Smooth muscle cell (in vitro differentiated cells): ENCODE results near the gene HMGN2. TPM values are rescaled to one million over a fixed set of nuclear protein-coding genes. Genes with fewer than 3 reads are reported as not detected.

Experiments used
- DNase-seq: peaks from one replicate; lab custom pipeline; 2025; ENCODE audit not compliant: unreplicated experiment; lab: John Stamatoyannopoulos, UW
- H2AFZ ChIP-seq: fragments of 200-600 bp; sonication (generic); 2 replicates; pipeline ENCODE4 v1.6.0; 2016; ENCODE audit warnings: antibody characterized with exemption, low read depth, mild to moderate bottlenecking
- H3F3A ChIP-seq: fragments of 200-600 bp; sonication (generic); 2 replicates; pipeline ENCODE4 v1.6.0; 2017; ENCODE audit warnings: antibody characterized with exemption, low read depth
- H3K27ac ChIP-seq: fragments of 200-600 bp; sonication (generic); 2 replicates; pipeline ENCODE4 v1.5.1; 2016; ENCODE audit warnings: low read depth, mild to moderate bottlenecking
- H3K27me3 ChIP-seq: fragments of 200-600 bp; sonication (generic); 2 replicates; pipeline ENCODE4 v1.6.1; 2016; ENCODE audit warnings: low read depth, mild to moderate bottlenecking
- H3K36me3 ChIP-seq: fragments of 200-600 bp; sonication (generic); 2 replicates; pipeline ENCODE4 v1.5.1; 2016; ENCODE audit warnings: low read depth
- H3K4me1 ChIP-seq: fragments of 200-600 bp; sonication (generic); 2 replicates; pipeline ENCODE4 v1.5.1; 2016; ENCODE audit warnings: low read depth
- H3K4me2 ChIP-seq: fragments of 200-600 bp; sonication (generic); 2 replicates; pipeline ENCODE4 v1.6.0; 2016; ENCODE audit warnings: mild to moderate bottlenecking
- H3K4me3 ChIP-seq: fragments of 200-600 bp; sonication (generic); 2 replicates; pipeline ENCODE4 v1.5.1; 2016; ENCODE audit warnings: mild to moderate bottlenecking
- H3K79me2 ChIP-seq: fragments of 200-600 bp; sonication (generic); 2 replicates; pipeline ENCODE4 v1.6.0; 2016; ENCODE audit warnings: low read depth, mild to moderate bottlenecking
- H3K9ac ChIP-seq: fragments of 200-600 bp; sonication (generic); 2 replicates; pipeline ENCODE4 v1.6.0; 2016; ENCODE audit warnings: low read depth
- H3K9me3 ChIP-seq: fragments of 200-600 bp; sonication (generic); replicated peaks from 2 replicates; pipeline ENCODE4 v1.5.1; 2016; ENCODE audit warnings: low read depth
- H4K20me1 ChIP-seq: fragments of 200-600 bp; sonication (generic); 2 replicates; pipeline ENCODE4 v1.6.0; 2016; ENCODE audit warnings: low read depth
- WGBS: methylation state at CpG from one replicate; pipeline ENCODE4 v1.1.7; 2016; ENCODE audit warnings: low lambda C conversion rate; 5-methylcytosine and 5-hydroxymethylcytosine counted together
- polyA plus RNA-seq: library from polyadenylated mRNA; unstranded; fragments of >200 nt; fragmentation: Nextera tagmentation; extraction: Ambion mirVana; gene quantifications from 2 replicates; pipeline ENCODE4 v1.2.1, GENCODE V29; 2016
- total RNA-seq: library from RNA; depleted of rRNA; stranded (reverse); fragments of >200 nt; gene quantifications from 2 replicates; pipeline ENCODE4 v1.2.3, GENCODE V29; 2014
- TF ChIP-seq, protein P1 (sequence below): fragments of 200-600 bp; sonication (generic); IDR thresholded peaks from 2 replicates; pipeline ENCODE4 v1.5.1; 2017; ENCODE audit warnings: borderline replicate concordance, mild to moderate bottlenecking, antibody characterized with exemption; ENCODE audit not compliant: insufficient read depth, poor library complexity, severe bottlenecking

Gene HMGN2
- total and polyA plus RNA-seq, 2 experiments from 2014 or later = 170 to 448 TPM

DNA sequence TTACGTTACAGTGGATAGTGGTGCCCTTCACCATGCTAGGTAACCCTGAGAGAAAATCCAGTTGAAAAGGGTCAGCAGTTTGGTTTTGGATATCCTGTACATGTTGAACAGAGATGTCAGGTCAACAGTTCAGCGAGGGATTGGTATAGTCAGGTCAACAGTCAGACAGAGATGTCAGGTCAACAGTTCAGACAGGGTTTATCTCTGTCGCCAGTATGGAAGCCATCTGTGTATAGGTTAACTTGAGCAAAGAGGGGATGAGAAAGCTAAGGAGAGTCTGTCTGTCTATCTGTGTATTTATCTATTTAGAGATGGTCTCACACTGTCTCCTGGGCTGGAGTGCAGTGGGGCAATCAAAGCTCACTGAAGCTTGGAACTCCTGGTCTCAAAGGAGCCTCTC, 22.4 kb upstream of the HMGN2 start:
- 98% methylated on average over 3 of the region's 3 CpGs for WGBS

DNA sequence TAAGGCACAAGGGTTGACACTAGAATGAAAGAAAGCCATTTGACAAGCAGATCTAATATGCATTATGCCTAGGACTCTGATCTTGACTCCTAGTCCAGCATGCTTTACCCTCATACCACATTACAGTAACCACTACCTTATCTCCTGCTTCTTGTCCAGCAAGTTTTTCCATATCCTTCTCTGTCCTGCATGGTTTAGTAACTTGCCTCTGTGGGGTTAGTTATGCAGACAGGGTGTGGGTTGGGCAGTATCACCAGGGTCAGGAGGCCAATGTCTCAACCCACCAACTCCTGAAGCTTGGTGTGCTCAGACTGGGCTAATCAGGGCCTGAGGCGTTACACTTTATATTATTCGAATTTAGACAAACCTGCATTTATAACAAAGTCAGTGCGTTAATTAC, 21.3 kb upstream of the HMGN2 start:
- Histone ChIP-seq H3K79me2 (no peaks in the 10 kb centered on the region), H3F3A (no peaks in the 10 kb centered on the region), H3K4me2 (no peak overlapping the region), H3K4me1 (no peaks in the 10 kb centered on the region), H3K36me3 (peaks cover 17% of the 10 kb centered on the region), H3K9me3 (no peaks in the 10 kb centered on the region), H3K9ac (no peak overlapping the region), H4K20me1 (peaks cover 11% of the 10 kb centered on the region), H3K4me3 (no peak overlapping the region), H3K27me3 (no peaks in the 10 kb centered on the region), H3K27ac (no peak overlapping the region), H2AFZ (no peak overlapping the region)
- DNase-seq = no peak
- TF ChIP-seq, protein P1, sequence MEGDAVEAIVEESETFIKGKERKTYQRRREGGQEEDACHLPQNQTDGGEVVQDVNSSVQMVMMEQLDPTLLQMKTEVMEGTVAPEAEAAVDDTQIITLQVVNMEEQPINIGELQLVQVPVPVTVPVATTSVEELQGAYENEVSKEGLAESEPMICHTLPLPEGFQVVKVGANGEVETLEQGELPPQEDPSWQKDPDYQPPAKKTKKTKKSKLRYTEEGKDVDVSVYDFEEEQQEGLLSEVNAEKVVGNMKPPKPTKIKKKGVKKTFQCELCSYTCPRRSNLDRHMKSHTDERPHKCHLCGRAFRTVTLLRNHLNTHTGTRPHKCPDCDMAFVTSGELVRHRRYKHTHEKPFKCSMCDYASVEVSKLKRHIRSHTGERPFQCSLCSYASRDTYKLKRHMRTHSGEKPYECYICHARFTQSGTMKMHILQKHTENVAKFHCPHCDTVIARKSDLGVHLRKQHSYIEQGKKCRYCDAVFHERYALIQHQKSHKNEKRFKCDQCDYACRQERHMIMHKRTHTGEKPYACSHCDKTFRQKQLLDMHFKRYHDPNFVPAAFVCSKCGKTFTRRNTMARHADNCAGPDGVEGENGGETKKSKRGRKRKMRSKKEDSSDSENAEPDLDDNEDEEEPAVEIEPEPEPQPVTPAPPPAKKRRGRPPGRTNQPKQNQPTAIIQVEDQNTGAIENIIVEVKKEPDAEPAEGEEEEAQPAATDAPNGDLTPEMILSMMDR = no peak
- 91% methylated on average over 3 of the region's 3 CpGs for WGBS

More for the DNA sequence above, 22.4 kb upstream of the HMGN2 start:
- Histone ChIP-seq H3K4me3 (no peak overlapping the region), H3K4me2 (no peak overlapping the region), H3F3A (no peaks in the 10 kb centered on the region), H3K79me2 (no peaks in the 10 kb centered on the region), H3K9me3 (no peaks in the 10 kb centered on the region), H2AFZ (no peak overlapping the region), H3K27me3 (no peaks in the 10 kb centered on the region), H3K9ac (no peak overlapping the region), H3K36me3 (peaks cover 21% of the 10 kb centered on the region), H3K4me1 (no peaks in the 10 kb centered on the region), H4K20me1 (peaks cover 11% of the 10 kb centered on the region), H3K27ac (no peak overlapping the region)
- DNase-seq = no peak
- TF ChIP-seq, protein P1 = no peak

DNA sequence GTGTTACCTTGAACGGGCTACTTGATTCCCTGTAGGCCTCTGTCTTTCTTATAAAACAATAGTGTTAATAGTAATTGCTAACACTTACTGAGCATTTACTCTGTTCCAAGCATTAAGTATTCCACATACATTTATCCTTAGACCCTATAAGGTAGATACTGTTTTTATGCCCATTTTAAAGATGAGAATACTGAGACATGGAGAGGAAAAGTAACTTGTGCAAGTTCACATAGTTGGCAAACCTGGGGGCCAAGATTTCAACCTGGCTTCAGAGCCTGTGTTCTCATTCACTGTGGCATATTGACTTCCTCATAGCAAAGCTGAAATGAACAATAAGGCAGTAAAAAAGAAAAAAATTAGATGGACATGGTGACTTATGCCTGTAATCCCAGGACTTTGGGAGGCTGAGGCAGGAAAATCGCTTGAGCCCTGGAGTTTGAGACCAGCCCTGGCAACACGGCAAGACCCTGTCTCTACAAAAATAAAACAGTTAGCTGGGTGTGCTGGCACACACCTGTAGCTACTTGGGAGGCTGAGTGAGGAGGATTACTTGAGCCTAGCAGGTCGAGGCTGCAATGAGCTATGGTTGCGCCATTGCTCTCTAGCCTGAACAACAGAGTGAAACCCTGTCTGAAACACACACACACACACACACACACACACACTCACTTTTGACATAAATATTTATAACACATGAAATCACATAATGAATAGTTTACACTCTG, 19.6 kb upstream of the HMGN2 start:
- Histone ChIP-seq H3K9me3 (no peaks in the 10 kb centered on the region), H3F3A (no peaks in the 10 kb centered on the region), H3K4me1 (no peaks in the 10 kb centered on the region), H3K27me3 (no peaks in the 10 kb centered on the region), H2AFZ (no peak overlapping the region), H3K9ac (no peak overlapping the region), H3K4me2 (no peak overlapping the region), H3K79me2 (no peaks in the 10 kb centered on the region), H3K36me3 (peaks cover 9% of the 10 kb centered on the region), H4K20me1 (peaks cover 18% of the 10 kb centered on the region), H3K4me3 (no peak overlapping the region), H3K27ac (no peak overlapping the region)
- WGBS = 95% methylated on average over 5 of the region's 5 CpGs
- DNase-seq = no peak
- TF ChIP-seq, protein P1 = no peak

DNA sequence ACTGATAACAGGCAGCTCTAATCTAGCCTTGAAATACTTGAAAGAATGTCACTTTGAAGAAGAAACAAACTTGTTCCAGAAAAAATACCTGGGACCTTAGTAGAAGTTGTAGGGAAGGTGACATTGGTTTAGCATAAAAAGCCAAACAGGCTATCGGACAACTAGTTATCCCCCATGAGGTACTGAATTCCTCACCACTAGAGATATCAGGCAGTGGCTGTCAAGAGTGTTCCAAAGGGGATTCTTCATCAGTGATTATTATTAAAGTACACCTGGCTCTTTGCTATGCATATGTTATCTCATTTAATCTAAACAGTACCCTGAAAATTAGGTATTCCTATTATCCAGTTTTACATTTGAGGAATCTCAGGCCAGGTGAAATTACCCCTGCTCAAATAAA, 13.1 kb upstream of the HMGN2 start:
- no peak overlapping the region for H2AFZ ChIP-seq
- no peaks in the 10 kb centered on the region for H3K4me1 ChIP-seq
- no peaks in the 10 kb centered on the region for H3F3A ChIP-seq
- no peak for DNase-seq
- peaks cover 7% of the 10 kb centered on the region for H4K20me1 ChIP-seq
- no peak overlapping the region for H3K9ac ChIP-seq
- no peak overlapping the region for H3K4me2 ChIP-seq
- H3K36me3 ChIP-seq = peaks cover 9% of the 10 kb centered on the region
- H3K4me3 ChIP-seq = no peak overlapping the region
- TF ChIP-seq, protein P1 = no peak
- WGBS = 96% methylated on average over 1 of the region's 1 CpG
- no peaks in the 10 kb centered on the region for H3K79me2 ChIP-seq
- H3K27ac ChIP-seq = no peak overlapping the region
- no peaks in the 10 kb centered on the region for H3K27me3 ChIP-seq
- H3K9me3 ChIP-seq = no peaks in the 10 kb centered on the region
